Psoas muscle (tissue), 8 donors: ENCODE results near the gene CHST3. TPM values are rescaled to one million over a fixed set of nuclear protein-coding genes. Genes with fewer than 3 reads are reported as not detected.

ENCODE experiments used
- ATAC-seq, 4 donors: fragments of 200-7000 bp; cut with Tn5 transposase; one replicate each; pipeline ENCODE4 v1.9.1; 2020; ENCODE audit warnings: moderate library complexity in 3 of 4, mild to moderate bottlenecking in 2 of 4
- DNase-seq, 2 donors: peaks; one replicate each; pipeline ENCODE4 v3.0.0-alpha.2; 2020
- H3K27ac ChIP-seq: fragments of 200-600 bp; one replicate; pipeline ENCODE4 v1.8.0; 2022
- H3K27me3 ChIP-seq, 3 donors: fragments of 200-600 bp in 1 of 3; one replicate each; pipeline versions ENCODE4 v1.6.1 to v1.8.0; 2013 to 2022; ENCODE audit warnings: low read length in 2 of 3, mild to moderate bottlenecking in 2 of 3, moderate library complexity in 1 of 3; ENCODE audit not compliant: insufficient read depth in 3 of 3
- H3K36me3 ChIP-seq, 2 donors: fragments of 200-600 bp in 1 of 2; one replicate each; pipeline versions ENCODE4 v1.6.1 to v1.8.0; 2013 to 2022; ENCODE audit warnings: low read depth in 1 of 2, mild to moderate bottlenecking in 1 of 2, moderate library complexity in 1 of 2; ENCODE audit not compliant: insufficient read depth in 1 of 2
- H3K4me1 ChIP-seq: fragments of 200-600 bp; one replicate; pipeline ENCODE4 v1.8.0; 2022
- H3K4me3 ChIP-seq: fragments of 200-600 bp; one replicate; pipeline ENCODE4 v1.8.0; 2022; ENCODE audit warnings: mild to moderate bottlenecking
- H3K9me3 ChIP-seq: fragments of 200-600 bp; one replicate; pipeline ENCODE4 v1.8.0; 2022
- CTCF ChIP-seq: fragments of 200-600 bp; IDR thresholded peaks from one replicate; pipeline ENCODE4 v1.8.0; 2022; ENCODE audit warnings: antibody characterized with exemption
- WGBS, 3 donors: extraction: QIAGEN DNeasy Blood & Tissue Kit; methylation state at CpG; one replicate each; pipeline versions ENCODE4 v1.1.6 to v1.1.7; 2013; 5-methylcytosine and 5-hydroxymethylcytosine counted together
- intact Hi-C, 2 donors: fragments of 100-400 bp; cut with DNase I; formaldehyde crosslinking; loops; one replicate each; pipeline versions ENCODE4 v1.11.0 to v1.14.2; 2022
- polyA plus RNA-seq, 3 donors: library from polyadenylated mRNA; stranded (reverse); fragments of 200-250 nt; gene quantifications; one replicate each; pipeline ENCODE4 v1.2.3, GENCODE V29; 2013
- total RNA-seq, 4 donors: library from RNA; stranded (reverse); fragmentation: NEBNext Ultra II Directional in 2 of 4; extraction: Animal tissue kit (Norgen Biotek cat#: 25700) in 2 of 4; gene quantifications; one replicate each; pipeline versions ENCODE4 v1.2.1 to v1.2.4, GENCODE V29; 2021 to 2023
- donor health status: healthy with polysubstance abuse.
- donor health status: DM: no; HTN: no; CAD: no; lungs with moderate emphysema.
- donor health status: Bipolar disorder and iron deficiency.
- donor health status: healthy.
- donor health status: DM: yes; HTN: yes; CAD: no.
- donor health status: DM: no; HTN: no; CAD: no.
- donor health status: DM: no; HTN: no; CAD: no.
- donor health status: DM: yes; HTN: yes; CAD: no.

The CHST3 gene
- total and polyA plus RNA-seq, 7 donors = 3.3 to 44.0 (median 12.1) TPM

GRCh38 chr10:71995887-71996575 lies 31.8 kb downstream of the CHST3 start:
- no peak overlapping the region for H3K4me3 ChIP-seq
- 37 to 50% (median 45%) methylated on average over 6 of the region's 6 CpGs for WGBS, 3 donors
- no peaks in the 10 kb centered on the region for H3K36me3 ChIP-seq
- H3K4me1 ChIP-seq = peaks cover 56% of the 10 kb centered on the region
- intact Hi-C loops = loop anchor here in 1 of 2 donors (2.0 kb wide), 1 partner anchor 19 kb away; no protein-coding TSS in a partner anchor
- H3K9me3 ChIP-seq = no peaks in the 10 kb centered on the region
- no peaks in the 10 kb centered on the region for H3K27me3 ChIP-seq
- no peak for TF ChIP-seq CTCF
- peak in 1 of 2 donors; percentile 48 for DNase-seq
- ATAC-seq = peak in 3 of 4 donors; percentile 55 to 68 (median 57)
- H3K27ac ChIP-seq = peak overlapping the region; percentile 78

- peak overlapping the region; percentile 36 for H3K27ac ChIP-seq
These were observed 32.6 kb downstream of the CHST3 start for GRCh38 chr10:71996592-71997371.

GRCh38 chr10:71998119-71998839 lies 34.1 kb downstream of the CHST3 start:
- WGBS, 3 donors = 33 to 46% (median 35%) methylated on average over 14 of the region's 14 CpGs
- no peak overlapping the region for H3K4me3 ChIP-seq
- peak overlapping the region; percentile 86 for H3K27ac ChIP-seq
- peaks cover 59% of the 10 kb centered on the region for H3K4me1 ChIP-seq
- intact Hi-C loops = no loop called here
- H3K9me3 ChIP-seq = no peaks in the 10 kb centered on the region
- H3K36me3 ChIP-seq = no peaks in the 10 kb centered on the region
- ATAC-seq (peak; percentile 14 to 53 (median 44)), DNase-seq (peak in 1 of 2 donors; percentile 72)
- no peaks in the 10 kb centered on the region for H3K27me3 ChIP-seq
- no peak for TF ChIP-seq CTCF

More at GRCh38 chr10:71996592-71997371, 32.6 kb downstream of the CHST3 start:
- no peak for TF ChIP-seq CTCF
- intact Hi-C loops = loop anchor here in 1 of 2 donors (2.0 kb wide), 1 partner anchor 20 kb away; no protein-coding TSS in a partner anchor
- no peaks in the 10 kb centered on the region for H3K9me3 ChIP-seq
- H3K4me1 ChIP-seq = peaks cover 59% of the 10 kb centered on the region
- WGBS, 3 donors = 79 to 88% (median 82%) methylated on average over 13 of the region's 13 CpGs
- no peaks in the 10 kb centered on the region for H3K36me3 ChIP-seq
- H3K27me3 ChIP-seq = no peaks in the 10 kb centered on the region
- no peak overlapping the region for H3K4me3 ChIP-seq
- ATAC-seq (no peak), DNase-seq (peak in 1 of 2 donors; percentile 15)

- DNase-seq (peak; percentile 78 to 85), ATAC-seq (peak; percentile 87 to 91 (median 88))
- H3K27me3 ChIP-seq = no peaks in the 10 kb centered on the region
- 19 to 57% (median 24%) methylated on average over 5 of the region's 5 CpGs for WGBS, 3 donors
- intact Hi-C loops = no loop called here
- peak overlapping the region; percentile 86 for H3K27ac ChIP-seq
- no peak overlapping the region for H3K4me3 ChIP-seq
- peaks cover 59% of the 10 kb centered on the region for H3K4me1 ChIP-seq
- TF ChIP-seq CTCF = no peak
- no peaks in the 10 kb centered on the region for H3K9me3 ChIP-seq
- no peaks in the 10 kb centered on the region for H3K36me3 ChIP-seq
These were observed 34.6 kb downstream of the CHST3 start for GRCh38 chr10:71998840-71999194.
